HG02973 (cell line): ENCODE measurements around the gene PSPH.

ENCODE experiments used
- ATAC-seq: cut with Tn5 transposase; IDR thresholded peaks from one replicate; pipeline ENCODE4 v1.9.1; 2021; ENCODE audit warnings: moderate library complexity; ENCODE audit not compliant: unreplicated experiment

Gene PSPH

GRCh38 chr7:56007167-56007652 is 44.0 kb downstream of the PSPH start:
- ATAC-seq: no peak

- ATAC-seq: no peak
Measured at GRCh38 chr7:56003749-56004148, 47.5 kb downstream of the PSPH start.

- no peak for ATAC-seq
Measured at GRCh38 chr7:55996856-55997500, 54.3 kb downstream of the PSPH start.

GRCh38 chr7:55992346-55992745 is 58.9 kb downstream of the PSPH start:
- no peak for ATAC-seq

- ATAC-seq: no peak
Measured at GRCh38 chr7:55983537-55983936, 67.7 kb downstream of the PSPH start.

GRCh38 chr7:55980266-55980665 is 71.0 kb downstream of the PSPH start:
- ATAC-seq: no peak

- no peak for ATAC-seq
Measured at GRCh38 chr7:55977831-55978230, 73.4 kb downstream of the PSPH start.

GRCh38 chr7:55975988-55976633 is 75.1 kb downstream of the PSPH start:
- no peak for ATAC-seq

- ATAC-seq: no peak
Measured at GRCh38 chr7:55973747-55974250, 77.4 kb downstream of the PSPH start.

GRCh38 chr7:55970978-55971377 is 80.3 kb downstream of the PSPH start:
- ATAC-seq: no peak

GRCh38 chr7:55970561-55970960 is 80.7 kb downstream of the PSPH start:
- no peak for ATAC-seq

- no peak for ATAC-seq
Measured at GRCh38 chr7:55969391-55969790, 81.9 kb downstream of the PSPH start.

- ATAC-seq: no peak
Measured at GRCh38 chr7:55966851-55967250, 84.4 kb downstream of the PSPH start.

- ATAC-seq: no peak
Measured at GRCh38 chr7:55965805-55966421, 85.3 kb downstream of the PSPH start.

- no peak for ATAC-seq
Measured at GRCh38 chr7:55965100-55965470, 86.2 kb downstream of the PSPH start.

- ATAC-seq: peak; percentile 88
Measured at GRCh38 chr7:55964261-55965099, 86.8 kb downstream of the PSPH start, which contains the start of gene NIPSNAP2. Gene NIPSNAP2, plus strand, starts transcription at chr7:55964585. Its CDS starts 25 bp downstream, at chr7:55964610.

GRCh38 chr7:55963584-55964168 is 87.6 kb downstream of the PSPH start:
- ATAC-seq: no peak

- ATAC-seq: no peak
Measured at GRCh38 chr7:55962014-55962413, 89.2 kb downstream of the PSPH start.
